ENCODE data around the gene LUC7L3. TPM values are rescaled to one million over a fixed set of nuclear protein-coding genes. Genes with fewer than 3 reads are reported as not detected.

LUC7L3 gene
- total and polyA plus RNA-seq, 2 donors (not counting 1 experiment from before 2014, with no cell fraction given): 42.9 to 311 TPM

DNA sequence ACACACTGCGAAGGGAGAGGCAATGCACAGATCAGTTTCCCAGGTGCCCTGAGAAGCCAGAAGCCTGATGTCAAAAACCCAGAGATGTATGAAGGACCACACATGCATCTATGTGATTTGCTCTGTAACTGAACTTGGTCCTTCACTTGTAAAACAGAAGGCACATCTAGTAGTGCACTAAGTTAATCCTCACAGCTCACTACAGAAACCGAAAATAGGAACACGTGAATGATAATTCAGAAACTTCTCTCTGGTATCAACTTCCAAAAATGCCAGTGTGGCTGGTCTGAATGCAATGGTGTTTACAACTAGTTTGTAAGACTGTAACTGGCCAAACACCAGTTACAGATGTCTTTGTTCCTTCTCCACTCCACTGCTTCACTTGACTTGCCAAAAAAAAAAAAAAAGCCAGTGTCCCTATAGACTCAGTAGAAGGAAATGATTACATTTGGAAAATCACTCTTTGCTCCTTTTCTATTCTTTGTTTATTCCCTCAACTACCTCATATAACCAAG is 23.0 kb upstream of the LUC7L3 start:
- TF ChIP-seq EZH2 (IDR thresholded peaks at IDR 0.05; ENCODE audit: borderline replicate concordance, insufficient read depth, low read depth, low read length, poor library complexity, severe bottlenecking): no peak
- TF ChIP-seq, protein P1, sequence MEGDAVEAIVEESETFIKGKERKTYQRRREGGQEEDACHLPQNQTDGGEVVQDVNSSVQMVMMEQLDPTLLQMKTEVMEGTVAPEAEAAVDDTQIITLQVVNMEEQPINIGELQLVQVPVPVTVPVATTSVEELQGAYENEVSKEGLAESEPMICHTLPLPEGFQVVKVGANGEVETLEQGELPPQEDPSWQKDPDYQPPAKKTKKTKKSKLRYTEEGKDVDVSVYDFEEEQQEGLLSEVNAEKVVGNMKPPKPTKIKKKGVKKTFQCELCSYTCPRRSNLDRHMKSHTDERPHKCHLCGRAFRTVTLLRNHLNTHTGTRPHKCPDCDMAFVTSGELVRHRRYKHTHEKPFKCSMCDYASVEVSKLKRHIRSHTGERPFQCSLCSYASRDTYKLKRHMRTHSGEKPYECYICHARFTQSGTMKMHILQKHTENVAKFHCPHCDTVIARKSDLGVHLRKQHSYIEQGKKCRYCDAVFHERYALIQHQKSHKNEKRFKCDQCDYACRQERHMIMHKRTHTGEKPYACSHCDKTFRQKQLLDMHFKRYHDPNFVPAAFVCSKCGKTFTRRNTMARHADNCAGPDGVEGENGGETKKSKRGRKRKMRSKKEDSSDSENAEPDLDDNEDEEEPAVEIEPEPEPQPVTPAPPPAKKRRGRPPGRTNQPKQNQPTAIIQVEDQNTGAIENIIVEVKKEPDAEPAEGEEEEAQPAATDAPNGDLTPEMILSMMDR (IDR thresholded peaks at IDR 0.05): no peak
- H4K20me1 ChIP-seq (ENCODE audit: control insufficient read depth, insufficient read depth, low read length, poor library complexity, severe bottlenecking): no peaks in the 10 kb centered on the region
- no peak overlapping the region for H2AFZ ChIP-seq (ENCODE audit: insufficient read depth, low read depth, low read length, poor library complexity, severe bottlenecking)
- intact Hi-C loops (cut with micrococcal nuclease): loop anchor here (5.0 kb wide), 1 partner anchor 214 kb away; no protein-coding TSS in a partner anchor
- H3K4me3 ChIP-seq (ENCODE audit: control extremely low read depth in 1 of 5, extremely low read depth in 1 of 5, insufficient read depth in 1 of 5, low read depth in 2 of 5, low read length in 4 of 5): no peak overlapping the region
- no peak overlapping the region for H3K9ac ChIP-seq (ENCODE audit: low read length)
- H3K79me2 ChIP-seq (ENCODE audit: control insufficient read depth, insufficient read depth, low read length): no peaks in the 10 kb centered on the region
- CTCF ChIA-PET: interaction anchor here (0.9 to 2.3 kb wide), 4 partner anchors 10 to 212 kb away, joined by 3 to 7 read pairs (median 4); partner anchors contain the start of gene LUC7L3
- Mint-ChIP-seq H3K27me3 (no peaks in the 10 kb centered on the region), H3K4me3 (no peak overlapping the region), H3K27ac (no peak overlapping the region), H3K9me3 (ENCODE audit: insufficient read depth) (no peaks in the 10 kb centered on the region), H3K4me1 (peaks cover 3% of the 10 kb centered on the region)
- H3K4me1 ChIP-seq (ENCODE audit: control insufficient read depth in 2 of 2, insufficient read depth in 2 of 2, low read length in 2 of 2): no peaks in the 10 kb centered on the region
- 92% methylated on average over 1 of the region's 3 CpGs for WGBS (ENCODE audit: insufficient coverage)
- no peak overlapping the region for H3K27ac ChIP-seq (ENCODE audit: low read length in 2 of 2)
- POLR2A ChIA-PET: interaction anchor here (0.7 kb wide), 1 partner anchor 477 kb away, joined by 4 read pairs; no protein-coding TSS in a partner anchor
- H3K4me2 ChIP-seq (replicated peaks; ENCODE audit: low read depth, low read length, poor library complexity, severe bottlenecking): no peak overlapping the region
- H3K9me3 ChIP-seq (ENCODE audit: control extremely low read depth in 1 of 3, control insufficient read depth in 2 of 3, insufficient read depth in 1 of 3, low read length in 2 of 3): no peaks in the 10 kb centered on the region
- peaks cover 7 to 71% of the 10 kb centered on the region in 2 experiments for H3K36me3 ChIP-seq (replicated peaks in 1 of 2; ENCODE audit: control extremely low read depth in 1 of 2, control insufficient read depth in 1 of 2, extremely low read depth in 1 of 2, insufficient read depth in 2 of 2, low read length in 1 of 2)
- H3K27me3 ChIP-seq (replicated peaks in 1 of 4; ENCODE audit: control extremely low read depth in 1 of 4, control insufficient read depth in 3 of 4, insufficient read depth in 4 of 4, low read length in 3 of 4): no peaks in the 10 kb centered on the region
- no peak for DNase-seq
- no peak for ATAC-seq (ENCODE audit: low read depth)

DNA sequence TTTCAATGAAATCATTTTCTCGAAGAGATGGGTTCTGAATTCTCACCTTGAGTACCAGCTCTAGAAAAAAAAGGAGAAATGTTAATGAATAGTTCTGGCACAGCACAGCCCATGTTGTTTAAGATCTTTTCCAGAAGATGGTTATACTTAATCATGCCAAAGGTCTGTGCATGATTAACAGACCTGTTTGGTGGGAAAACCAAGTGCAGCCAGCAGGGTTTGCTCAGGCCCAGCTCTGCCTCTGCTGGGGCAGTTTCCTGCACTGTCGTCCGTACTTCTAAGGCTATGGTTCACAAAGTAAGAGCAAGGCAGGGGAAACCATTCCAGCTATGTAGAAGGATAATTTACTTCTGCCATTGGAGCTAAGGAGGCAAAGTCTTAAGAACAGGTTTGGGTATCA is 22.3 kb upstream of the LUC7L3 start:
- DNase-seq (no peak), ATAC-seq (ENCODE audit: low read depth) (no peak)
- H3K9me3 Mint-ChIP-seq (ENCODE audit: insufficient read depth): no peaks in the 10 kb centered on the region
- intact Hi-C loops (cut with micrococcal nuclease): loop anchor here (5.0 kb wide), 1 partner anchor 215 kb away; no protein-coding TSS in a partner anchor
- Histone ChIP-seq H2AFZ (ENCODE audit: insufficient read depth, low read depth, low read length, poor library complexity, severe bottlenecking) (no peak overlapping the region), H3K79me2 (ENCODE audit: control insufficient read depth, insufficient read depth, low read length) (no peaks in the 10 kb centered on the region), H4K20me1 (ENCODE audit: control insufficient read depth, insufficient read depth, low read length, poor library complexity, severe bottlenecking) (no peaks in the 10 kb centered on the region), H3K4me3 (ENCODE audit: control extremely low read depth in 1 of 5, extremely low read depth in 1 of 5, insufficient read depth in 1 of 5, low read depth in 2 of 5, low read length in 4 of 5) (no peak overlapping the region), H3K27ac (ENCODE audit: low read length in 2 of 2) (no peak overlapping the region), H3K9me3 (ENCODE audit: control extremely low read depth in 1 of 3, control insufficient read depth in 2 of 3, insufficient read depth in 1 of 3, low read length in 2 of 3) (no peaks in the 10 kb centered on the region), H3K4me2 (replicated peaks; ENCODE audit: low read depth, low read length, poor library complexity, severe bottlenecking) (no peak overlapping the region), H3K4me1 (ENCODE audit: control insufficient read depth in 2 of 2, insufficient read depth in 2 of 2, low read length in 2 of 2) (no peaks in the 10 kb centered on the region), H3K9ac (ENCODE audit: low read length) (no peak overlapping the region), H3K27me3 (replicated peaks in 1 of 4; ENCODE audit: control extremely low read depth in 1 of 4, control insufficient read depth in 3 of 4, insufficient read depth in 4 of 4, low read length in 3 of 4) (no peaks in the 10 kb centered on the region), H3K36me3 (replicated peaks in 1 of 2; ENCODE audit: control extremely low read depth in 1 of 2, control insufficient read depth in 1 of 2, extremely low read depth in 1 of 2, insufficient read depth in 2 of 2, low read length in 1 of 2) (peaks cover 7 to 76% of the 10 kb centered on the region in 2 experiments)
- H3K27ac Mint-ChIP-seq: no peak overlapping the region
- ChIA-PET CTCF (interaction anchor here (0.9 to 2.3 kb wide), 4 partner anchors 10 to 212 kb away, joined by 3 to 7 read pairs (median 4); partner anchors contain the start of gene LUC7L3), POLR2A (no interaction called here)
- H3K4me3 Mint-ChIP-seq: no peak overlapping the region
- no peaks in the 10 kb centered on the region for H3K27me3 Mint-ChIP-seq
- 100% methylated on average over 3 of the region's 3 CpGs for WGBS (ENCODE audit: insufficient coverage)
- H3K4me1 Mint-ChIP-seq: peaks cover 6% of the 10 kb centered on the region
- TF ChIP-seq, protein P1 (IDR thresholded peaks at IDR 0.05): no peak
- TF ChIP-seq EZH2 (IDR thresholded peaks at IDR 0.05; ENCODE audit: borderline replicate concordance, insufficient read depth, low read depth, low read length, poor library complexity, severe bottlenecking): no peak

Measured in B cell (primary cell).